NOMO-1 treated with DMSO at 0.1 percent for 48 hours (cell line): ENCODE results near the gene CABP7.
A peak's percentile ranks its signal among the peaks of the same experiment; 100 is the strongest.

ENCODE experiments used
- DNase-seq: peaks from one replicate; lab custom pipeline; 2025; ENCODE audit not compliant: unreplicated experiment; lab: John Stamatoyannopoulos, UW

CABP7 gene

GRCh38 chr22:29702000-29702930, 17.5 kb upstream of the CABP7 start:
- no peak for DNase-seq

GRCh38 chr22:29702931-29703501, 16.8 kb upstream of the CABP7 start:
- no peak for DNase-seq

GRCh38 chr22:29703569-29704195, 16.1 kb upstream of the CABP7 start:
- DNase-seq, result no peak

GRCh38 chr22:29704528-29705285, 15.1 kb upstream of the CABP7 start:
- no peak for DNase-seq

GRCh38 chr22:29705651-29706050, 14.2 kb upstream of the CABP7 start:
- no peak for DNase-seq

GRCh38 chr22:29706486-29706885, 13.3 kb upstream of the CABP7 start:
- no peak for DNase-seq

- no peak for DNase-seq
Measured at GRCh38 chr22:29707010-29707409, 12.8 kb upstream of the CABP7 start.

- DNase-seq, result no peak
Measured at GRCh38 chr22:29707471-29707870, 12.3 kb upstream of the CABP7 start.

GRCh38 chr22:29710193-29710592, 9.6 kb upstream of the CABP7 start:
- no peak for DNase-seq

- DNase-seq, result no peak
Measured at GRCh38 chr22:29710922-29711593, 8.7 kb upstream of the CABP7 start.

- no peak for DNase-seq
Measured at GRCh38 chr22:29712119-29712518, 7.7 kb upstream of the CABP7 start.

- no peak for DNase-seq
Measured at GRCh38 chr22:29713156-29713727, 6.6 kb upstream of the CABP7 start.

- no peak for DNase-seq
Measured at GRCh38 chr22:29715240-29715639, 4.6 kb upstream of the CABP7 start.

- DNase-seq, result no peak
Measured at GRCh38 chr22:29715705-29716104, 4.1 kb upstream of the CABP7 start.

- peak; percentile 31 for DNase-seq
Measured at GRCh38 chr22:29716814-29717545, 2.8 kb upstream of the CABP7 start.

GRCh38 chr22:29717789-29718188, 2.0 kb upstream of the CABP7 start:
- DNase-seq, result no peak

GRCh38 chr22:29718949-29719898, 579 bp upstream of the CABP7 start:
- DNase-seq, result no peak

- DNase-seq, result no peak
Measured at GRCh38 chr22:29720811-29721323, 1.1 kb downstream of the CABP7 start.
